GM12891 (cell line): ENCODE measurements around the gene C12orf76.
"Not testable (repeated sequence)": the region's sequence is repeated elsewhere in the genome, so short reads cannot be mapped to it uniquely, and the experiment has no call there.

Experiments
- POLR2A ChIP-seq: IDR thresholded peaks from 2 replicates; pipeline ENCODE4 v1.6.1; 2011; ENCODE audit warnings: low read depth, low read length, control low read depth
- POLR2AphosphoS5 ChIP-seq: IDR thresholded peaks from 2 replicates; pipeline ENCODE4 v1.6.1; 2011; ENCODE audit warnings: low read depth, low read length, control low read depth
- SPI1 ChIP-seq: IDR thresholded peaks from 2 replicates; pipeline ENCODE4 v1.6.1; 2011; ENCODE audit warnings: low read depth, low read length, control low read depth

DNA sequence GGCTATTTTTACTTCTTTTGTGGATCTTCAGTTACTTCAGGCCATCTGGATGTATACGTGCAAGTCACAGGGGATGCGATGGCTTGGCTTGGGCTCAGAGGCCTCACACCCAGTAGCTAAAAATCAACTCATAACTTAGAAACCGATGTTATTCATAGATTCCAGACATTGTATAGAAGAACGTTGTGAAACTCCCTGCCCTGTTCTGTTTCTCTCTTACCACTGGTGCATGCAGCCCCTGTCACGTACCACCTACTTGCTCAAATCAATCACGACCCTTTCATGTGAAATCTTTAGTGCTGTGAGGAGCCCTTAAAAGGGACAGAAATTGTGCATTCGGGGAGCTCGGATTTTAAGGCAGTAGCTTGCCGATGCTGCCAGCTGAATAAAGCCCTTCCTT, 1.3 kb upstream of the C12orf76 start:
- not testable (repeated sequence) for TF ChIP-seq POLR2A, SPI1, POLR2AphosphoS5
